Measurements from ENCODE around the gene ABCD1.

DNA sequence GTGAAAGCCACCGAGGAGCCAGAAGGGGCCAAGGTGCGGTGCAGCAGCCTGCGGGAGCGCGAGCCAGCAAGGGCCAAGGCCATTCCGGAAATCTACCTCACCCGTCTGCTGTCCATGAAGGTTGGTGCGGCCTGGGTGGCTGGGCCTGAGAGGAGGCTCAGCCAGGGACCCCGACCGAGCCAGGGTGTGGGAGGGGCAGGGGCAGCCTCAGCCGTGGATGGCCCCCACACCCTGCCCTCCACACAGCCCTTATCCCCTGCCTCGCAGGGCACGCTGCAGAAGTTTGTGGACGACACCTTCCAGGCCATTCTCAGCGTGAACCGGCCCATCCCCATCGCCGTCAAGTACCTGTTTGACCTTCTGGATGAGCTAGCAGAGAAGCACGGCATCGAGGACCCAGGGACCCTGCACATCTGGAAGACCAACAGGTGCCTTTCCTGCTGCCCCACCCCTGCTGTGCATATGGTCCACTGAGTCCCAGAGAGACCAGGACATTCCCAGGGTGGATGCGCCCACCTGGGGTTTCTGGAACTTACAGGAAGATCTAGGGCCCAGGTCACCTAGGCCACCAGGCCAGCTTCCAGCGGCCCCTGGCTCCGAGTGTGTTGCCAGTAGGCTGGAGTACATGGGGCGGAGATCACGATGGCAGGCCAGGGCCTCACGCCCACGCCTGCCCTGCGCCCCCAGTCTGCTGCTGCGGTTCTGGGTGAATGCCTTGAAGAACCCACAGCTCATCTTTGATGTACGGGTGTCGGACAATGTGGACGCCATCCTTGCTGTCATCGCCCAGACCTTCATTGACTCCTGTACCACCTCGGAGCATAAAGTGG, 52.8 kb downstream of the ABCD1 start:
- TF ChIP-seq, protein P1, sequence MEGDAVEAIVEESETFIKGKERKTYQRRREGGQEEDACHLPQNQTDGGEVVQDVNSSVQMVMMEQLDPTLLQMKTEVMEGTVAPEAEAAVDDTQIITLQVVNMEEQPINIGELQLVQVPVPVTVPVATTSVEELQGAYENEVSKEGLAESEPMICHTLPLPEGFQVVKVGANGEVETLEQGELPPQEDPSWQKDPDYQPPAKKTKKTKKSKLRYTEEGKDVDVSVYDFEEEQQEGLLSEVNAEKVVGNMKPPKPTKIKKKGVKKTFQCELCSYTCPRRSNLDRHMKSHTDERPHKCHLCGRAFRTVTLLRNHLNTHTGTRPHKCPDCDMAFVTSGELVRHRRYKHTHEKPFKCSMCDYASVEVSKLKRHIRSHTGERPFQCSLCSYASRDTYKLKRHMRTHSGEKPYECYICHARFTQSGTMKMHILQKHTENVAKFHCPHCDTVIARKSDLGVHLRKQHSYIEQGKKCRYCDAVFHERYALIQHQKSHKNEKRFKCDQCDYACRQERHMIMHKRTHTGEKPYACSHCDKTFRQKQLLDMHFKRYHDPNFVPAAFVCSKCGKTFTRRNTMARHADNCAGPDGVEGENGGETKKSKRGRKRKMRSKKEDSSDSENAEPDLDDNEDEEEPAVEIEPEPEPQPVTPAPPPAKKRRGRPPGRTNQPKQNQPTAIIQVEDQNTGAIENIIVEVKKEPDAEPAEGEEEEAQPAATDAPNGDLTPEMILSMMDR (conservative IDR thresholded peaks at IDR 0.05): no peak
- no peak for TF ChIP-seq EZH2 (IDR thresholded peaks at IDR 0.05; ENCODE audit: low read depth)

Data from PC-9 (cell line).